Endothelial cell of umbilical vein (primary cell): Measurements from ENCODE around the gene KCNJ16. TPM values are rescaled to one million over a fixed set of nuclear protein-coding genes. Genes with fewer than 3 reads are reported as not detected.

Experiments used
- BruUV-seq: library from RNA; stranded (reverse); fragments of 400-500 nt; replicated peaks from 2 replicates; lab custom pipeline; 2021; lab: Mats Ljungman, UMichigan
- CTCF ChIA-PET: fragments of 300-600, 350-600 bp; sonication (Branson Sonifier 250); formaldehyde crosslinking; loops from one replicate; lab custom pipeline; 2021; ENCODE audit warnings: antibody characterized with exemption, inconsistent platforms; lab: Charles Lee
- POLR2A ChIA-PET: fragments of 300-600, 350-600 bp; sonication (Branson Sonifier 250); formaldehyde crosslinking; loops from one replicate; lab custom pipeline; 2021; ENCODE audit warnings: antibody characterized with exemption, inconsistent platforms; lab: Charles Lee
- DNase-seq: peaks from one replicate; pipeline ENCODE4 v3.0.0-alpha.2; 2011; ENCODE audit warnings: low read depth, low spot score
- FAIRE-seq: peaks from 2 replicates; lab custom pipeline; 2011; peaks lifted over from hg19 to GRCh38; lab: Jason Lieb, UNC
- H2AFZ ChIP-seq: 2 replicates; pipeline ENCODE4 v1.6.0; 2012; ENCODE audit warnings: low read depth, low read length, control low read depth, inconsistent platforms
- H3K27ac ChIP-seq: 2 replicates; pipeline ENCODE4 v1.5.1; 2011; ENCODE audit warnings: low read depth, mild to moderate bottlenecking, control low read depth, low read length, moderate library complexity; ENCODE audit not compliant: insufficient read depth
- H3K27me3 ChIP-seq, 2 experiments: 2 replicates each; pipeline versions ENCODE4 v1.6.0 to v1.6.1; 2011; ENCODE audit warnings: low read length in 2 of 2, mixed read lengths in 1 of 2; ENCODE audit not compliant: control insufficient read depth in 2 of 2, insufficient read depth in 2 of 2
- H3K36me3 ChIP-seq, 2 experiments: 2 replicates in 1 of 2; 3 replicates in 1 of 2; pipeline ENCODE4 v1.5.1; 2011; ENCODE audit warnings: low read length in 2 of 2, mild to moderate bottlenecking in 1 of 2, moderate library complexity in 1 of 2; ENCODE audit not compliant: control insufficient read depth in 2 of 2, insufficient read depth in 2 of 2; ENCODE audit errors: extremely low read depth in 1 of 2
- H3K4me1 ChIP-seq: 3 replicates; pipeline ENCODE4 v1.5.1; 2011; ENCODE audit warnings: mild to moderate bottlenecking, low read length; ENCODE audit not compliant: control insufficient read depth, insufficient read depth; ENCODE audit errors: extremely low read depth
- H3K4me2 ChIP-seq: 2 replicates; pipeline ENCODE4 v1.6.1; 2011; ENCODE audit warnings: low read length, control low read depth, mixed read lengths; ENCODE audit not compliant: insufficient read depth
- H3K4me3 ChIP-seq, 3 experiments: fragments of 200-600 bp in 1 of 3; sonication (generic), shearing (Covaris generic) in 1 of 3; replicated peaks in 1 of 3; 2 replicates each; pipeline ENCODE4 v1.5.1; 2011 to 2016; ENCODE audit warnings: control low read depth in 3 of 3, low read length in 3 of 3, mild to moderate bottlenecking in 2 of 3, inconsistent platforms in 1 of 3, low read depth in 1 of 3, moderate library complexity in 1 of 3; ENCODE audit not compliant: insufficient read depth in 1 of 3
- H3K79me2 ChIP-seq: 2 replicates; pipeline ENCODE4 v1.6.0; 2012; ENCODE audit warnings: low read length, inconsistent platforms; ENCODE audit not compliant: control insufficient read depth, insufficient read depth
- H3K9ac ChIP-seq: replicated peaks from 2 replicates; pipeline ENCODE3; 2011; ENCODE audit warnings: low read length, control low read depth; ENCODE audit not compliant: insufficient read depth; ENCODE audit errors: extremely low read depth
- H3K9me1 ChIP-seq: replicated peaks from 3 replicates; pipeline ENCODE4 v1.6.0; 2011; ENCODE audit warnings: mild to moderate bottlenecking, low read length; ENCODE audit not compliant: control insufficient read depth, insufficient read depth; ENCODE audit errors: extremely low read depth
- H3K9me3 ChIP-seq: replicated peaks from 2 replicates; pipeline ENCODE4 v1.5.1; 2012; ENCODE audit warnings: low read length, inconsistent platforms; ENCODE audit not compliant: control insufficient read depth, insufficient read depth
- H4K20me1 ChIP-seq: replicated peaks from 2 replicates; pipeline ENCODE3; 2011; ENCODE audit warnings: mild to moderate bottlenecking, low read length; ENCODE audit not compliant: control insufficient read depth, insufficient read depth; ENCODE audit errors: extremely low read depth
- CTCF ChIP-seq, 2 donors: IDR thresholded peaks; 1 replicate in 1 of 2; 2 replicates in 1 of 2; pipeline ENCODE4 v1.5.1; 2011; ENCODE audit warnings: low read length in 2 of 2, mild to moderate bottlenecking in 2 of 2, moderate library complexity in 2 of 2, control low read depth in 1 of 2, inconsistent platforms in 1 of 2, low read depth in 1 of 2; ENCODE audit not compliant: insufficient read depth in 1 of 2; ENCODE audit errors: extremely low read depth in 1 of 2
- FOS ChIP-seq: IDR thresholded peaks from 2 replicates; pipeline ENCODE4 v1.6.1; 2011; ENCODE audit warnings: mild to moderate bottlenecking, low read length, moderate library complexity, borderline replicate concordance; ENCODE audit not compliant: insufficient read depth
- JUN ChIP-seq: IDR thresholded peaks from 2 replicates; pipeline ENCODE4 v1.6.1; 2011; ENCODE audit warnings: borderline replicate concordance, low read depth; ENCODE audit not compliant: insufficient read length, insufficient read depth
- MYC ChIP-seq: IDR thresholded peaks from one replicate; pipeline ENCODE4 v1.6.1; 2011; ENCODE audit warnings: mild to moderate bottlenecking, low read depth, low read length
- POLR2A ChIP-seq: IDR thresholded peaks from 2 replicates; pipeline ENCODE4 v1.6.1; 2012; ENCODE audit warnings: low read depth, mild to moderate bottlenecking, control low read depth, low read length
- dilution Hi-C: fragments of 300-500 bp; cut with MboI; formaldehyde crosslinking; loops from one replicate; pipeline ENCODE4 v1.15.0; 2019; ENCODE audit warnings: low sequenced_read_pairs; ENCODE audit not compliant: extremely low pct_ligation_motif_present
- intact Hi-C: fragments of 100-400 bp; cut with micrococcal nuclease; formaldehyde crosslinking; loops from one replicate; pipeline ENCODE4 v1.10.0; 2022
- polyA plus RNA-seq, 4 experiments: library from polyadenylated mRNA; depleted of rRNA in 3 of 4; stranded (reverse) in 3 of 4; unstranded in 1 of 4; fragments of >200 nt; gene quantifications; 2 replicates each; pipeline versions ENCODE4 v1.2.1 to v1.2.3, GENCODE V29; 2011 to 2012; ENCODE audit warnings: missing spikeins in 1 of 4
- total RNA-seq: library from RNA; stranded (reverse); gene quantifications from 2 replicates; pipeline ENCODE4 v1.2.3, GENCODE V29; 2021
- TF ChIP-seq, protein P1 (sequence below): IDR thresholded peaks from 2 replicates; pipeline ENCODE4 v1.6.1; 2011; ENCODE audit not compliant: insufficient read depth, insufficient read length

Gene KCNJ16
- total and polyA plus RNA-seq, 2 donors (not counting 3 experiments of a cell fraction or from before 2014, with no cell fraction given): 0.07 TPM; not detected in 1

DNA sequence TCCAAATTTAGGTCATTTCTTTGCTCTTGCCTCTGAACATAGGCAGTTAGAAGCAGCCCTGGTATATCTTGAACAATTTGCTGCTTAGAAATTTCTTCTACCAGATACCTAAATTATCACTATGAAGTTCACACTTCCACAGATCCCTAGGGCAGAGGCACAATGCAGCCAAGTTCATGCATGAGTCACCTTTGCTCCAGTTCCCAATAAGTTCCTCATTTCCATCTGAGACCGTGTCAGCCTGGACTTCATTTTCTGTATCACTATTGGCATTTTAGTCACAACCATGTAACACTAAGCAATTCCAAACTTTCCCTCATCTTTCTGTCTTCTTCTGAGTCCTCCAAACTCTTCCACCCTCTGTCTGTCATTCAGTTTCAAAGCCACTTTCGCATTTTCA is 45.0 kb downstream of the KCNJ16 start:
- BruUV-seq: no TSS peak
- intact Hi-C loops: no loop called here

More for the DNA sequence above, 45.0 kb downstream of the KCNJ16 start:
- H2AFZ ChIP-seq: no peak overlapping the region
- TF ChIP-seq, protein P1, sequence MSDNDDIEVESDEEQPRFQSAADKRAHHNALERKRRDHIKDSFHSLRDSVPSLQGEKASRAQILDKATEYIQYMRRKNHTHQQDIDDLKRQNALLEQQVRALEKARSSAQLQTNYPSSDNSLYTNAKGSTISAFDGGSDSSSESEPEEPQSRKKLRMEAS: no peak
- no peak for TF ChIP-seq POLR2A
- no peak for TF ChIP-seq MYC
- TF ChIP-seq CTCF (IDR thresholded peaks at IDR 0.05; ENCODE audit: extremely low read depth in 1 of 2, insufficient read depth in 1 of 2, low read depth in 1 of 2, low read length in 2 of 2): no peak
- peak; percentile 42 for TF ChIP-seq JUN
- TF ChIP-seq FOS: peak; percentile 54
- H3K27ac ChIP-seq: peak overlapping the region; percentile 80
- ChIA-PET POLR2A (no interaction called here), CTCF (no interaction called here)
- peak; percentile 52 for DNase-seq
- peaks cover 36% of the 10 kb centered on the region for H3K4me1 ChIP-seq
- no peaks in the 10 kb centered on the region for H4K20me1 ChIP-seq
- H3K79me2 ChIP-seq: no peaks in the 10 kb centered on the region
- H3K36me3 ChIP-seq: no peaks in the 10 kb centered on the region
- no peak overlapping the region for H3K9ac ChIP-seq
- no peaks in the 10 kb centered on the region for H3K27me3 ChIP-seq
- no peak overlapping the region for H3K4me3 ChIP-seq
- H3K9me3 ChIP-seq: no peaks in the 10 kb centered on the region
- dilution Hi-C loops: no loop called here
- peak; percentile 89 for FAIRE-seq
- H3K4me2 ChIP-seq: no peak overlapping the region
- H3K9me1 ChIP-seq: no peaks in the 10 kb centered on the region
